Measurements from ENCODE around the gene ANXA3.
"Not testable (repeated sequence)": the region's sequence is repeated elsewhere in the genome, so short reads cannot be mapped to it uniquely, and the experiment has no call there.

Gene ANXA3

GRCh38 chr4:78551420-78552351, at the start of gene ANXA3:
TSS of gene ANXA3 (plus strand) at chr4:78551770. CDS start at chr4:78554474, 2,704 bp downstream.
- TF ChIP-seq GATA1 (IDR thresholded peaks at IDR 0.05; ENCODE audit: low read depth, low read length) (no peak), POLR2A (IDR thresholded peaks at IDR 0.05; ENCODE audit: low read length) (no peak)
- DNase-seq = peak; percentile 28 to 33

GRCh38 chr4:78506260-78506659, 45.3 kb upstream of the ANXA3 start:
- not testable (repeated sequence) for DNase-seq

GRCh38 chr4:78509043-78509442, 42.5 kb upstream of the ANXA3 start:
- DNase-seq = no peak
- no peak for TF ChIP-seq POLR2A (IDR thresholded peaks at IDR 0.05; ENCODE audit: low read length)
- TF ChIP-seq GATA1 (IDR thresholded peaks at IDR 0.05; ENCODE audit: low read depth, low read length) = no peak

- no peak for DNase-seq
These were observed 41.5 kb upstream of the ANXA3 start for GRCh38 chr4:78510108-78510507.

GRCh38 chr4:78510681-78511080, 40.9 kb upstream of the ANXA3 start:
- TF ChIP-seq GATA1 (IDR thresholded peaks at IDR 0.05; ENCODE audit: low read depth, low read length) = no peak
- no peak for TF ChIP-seq POLR2A (IDR thresholded peaks at IDR 0.05; ENCODE audit: low read length)
- DNase-seq = no peak

More at GRCh38 chr4:78510108-78510507, 41.5 kb upstream of the ANXA3 start:
- TF ChIP-seq GATA1 (IDR thresholded peaks at IDR 0.05; ENCODE audit: low read depth, low read length) (no peak), POLR2A (IDR thresholded peaks at IDR 0.05; ENCODE audit: low read length) (no peak)

- no peak for TF ChIP-seq GATA1 (IDR thresholded peaks at IDR 0.05; ENCODE audit: low read depth, low read length)
- TF ChIP-seq POLR2A (IDR thresholded peaks at IDR 0.05; ENCODE audit: low read length) = no peak
These were observed 39.1 kb upstream of the ANXA3 start for GRCh38 chr4:78512357-78512920.

GRCh38 chr4:78513411-78513975, 38.1 kb upstream of the ANXA3 start:
- no peak for DNase-seq
- TF ChIP-seq POLR2A (IDR thresholded peaks at IDR 0.05; ENCODE audit: low read length) (no peak), GATA1 (IDR thresholded peaks at IDR 0.05; ENCODE audit: low read depth, low read length) (no peak)

More at GRCh38 chr4:78512357-78512920, 39.1 kb upstream of the ANXA3 start:
- DNase-seq = no peak

GRCh38 chr4:78517050-78517652, 34.4 kb upstream of the ANXA3 start:
- no peak for TF ChIP-seq POLR2A (IDR thresholded peaks at IDR 0.05; ENCODE audit: low read length)
- TF ChIP-seq GATA1 (IDR thresholded peaks at IDR 0.05; ENCODE audit: low read depth, low read length) = no peak
- peak; percentile 44 to 58 for DNase-seq

- TF ChIP-seq POLR2A (IDR thresholded peaks at IDR 0.05; ENCODE audit: low read length) (no peak), GATA1 (IDR thresholded peaks at IDR 0.05; ENCODE audit: low read depth, low read length) (no peak)
- DNase-seq = no peak
These were observed 33.0 kb upstream of the ANXA3 start for GRCh38 chr4:78518561-78518960.

- TF ChIP-seq GATA1 (IDR thresholded peaks at IDR 0.05; ENCODE audit: low read depth, low read length) = no peak
- no peak for TF ChIP-seq POLR2A (IDR thresholded peaks at IDR 0.05; ENCODE audit: low read length)
- no peak for DNase-seq
These were observed 31.6 kb upstream of the ANXA3 start for GRCh38 chr4:78519962-78520361.

- TF ChIP-seq GATA1 (IDR thresholded peaks at IDR 0.05; ENCODE audit: low read depth, low read length) = no peak
- TF ChIP-seq POLR2A (IDR thresholded peaks at IDR 0.05; ENCODE audit: low read length) = no peak
- no peak for DNase-seq
These were observed 30.8 kb upstream of the ANXA3 start for GRCh38 chr4:78520808-78521226.

- DNase-seq = no peak
- no peak for TF ChIP-seq GATA1 (IDR thresholded peaks at IDR 0.05; ENCODE audit: low read depth, low read length)
- TF ChIP-seq POLR2A (IDR thresholded peaks at IDR 0.05; ENCODE audit: low read length) = no peak
These were observed 27.6 kb upstream of the ANXA3 start for GRCh38 chr4:78524009-78524408.

GRCh38 chr4:78525559-78525958, 26.0 kb upstream of the ANXA3 start:
- TF ChIP-seq GATA1 (IDR thresholded peaks at IDR 0.05; ENCODE audit: low read depth, low read length) (no peak), POLR2A (IDR thresholded peaks at IDR 0.05; ENCODE audit: low read length) (no peak)
- no peak for DNase-seq

GRCh38 chr4:78527103-78527502, 24.5 kb upstream of the ANXA3 start:
- DNase-seq = no peak
- TF ChIP-seq GATA1 (IDR thresholded peaks at IDR 0.05; ENCODE audit: low read depth, low read length) (no peak), POLR2A (IDR thresholded peaks at IDR 0.05; ENCODE audit: low read length) (no peak)

All from erythroblast (primary cell).